HG02759 (cell line): ENCODE data around the gene NIM1K.
"Not testable (repeated sequence)": the region's sequence is repeated elsewhere in the genome, so short reads cannot be mapped to it uniquely, and the experiment has no call there.

Experiments used
- ATAC-seq: cut with Tn5 transposase; IDR thresholded peaks from one replicate; pipeline ENCODE4 v1.9.1; 2021; ENCODE audit warnings: mild to moderate bottlenecking, moderate library complexity; ENCODE audit not compliant: unreplicated experiment

NIM1K gene

GRCh38 chr5:43312699-43313034, 120.6 kb downstream of the NIM1K start:
- ATAC-seq, result peak; percentile 1

DNA sequence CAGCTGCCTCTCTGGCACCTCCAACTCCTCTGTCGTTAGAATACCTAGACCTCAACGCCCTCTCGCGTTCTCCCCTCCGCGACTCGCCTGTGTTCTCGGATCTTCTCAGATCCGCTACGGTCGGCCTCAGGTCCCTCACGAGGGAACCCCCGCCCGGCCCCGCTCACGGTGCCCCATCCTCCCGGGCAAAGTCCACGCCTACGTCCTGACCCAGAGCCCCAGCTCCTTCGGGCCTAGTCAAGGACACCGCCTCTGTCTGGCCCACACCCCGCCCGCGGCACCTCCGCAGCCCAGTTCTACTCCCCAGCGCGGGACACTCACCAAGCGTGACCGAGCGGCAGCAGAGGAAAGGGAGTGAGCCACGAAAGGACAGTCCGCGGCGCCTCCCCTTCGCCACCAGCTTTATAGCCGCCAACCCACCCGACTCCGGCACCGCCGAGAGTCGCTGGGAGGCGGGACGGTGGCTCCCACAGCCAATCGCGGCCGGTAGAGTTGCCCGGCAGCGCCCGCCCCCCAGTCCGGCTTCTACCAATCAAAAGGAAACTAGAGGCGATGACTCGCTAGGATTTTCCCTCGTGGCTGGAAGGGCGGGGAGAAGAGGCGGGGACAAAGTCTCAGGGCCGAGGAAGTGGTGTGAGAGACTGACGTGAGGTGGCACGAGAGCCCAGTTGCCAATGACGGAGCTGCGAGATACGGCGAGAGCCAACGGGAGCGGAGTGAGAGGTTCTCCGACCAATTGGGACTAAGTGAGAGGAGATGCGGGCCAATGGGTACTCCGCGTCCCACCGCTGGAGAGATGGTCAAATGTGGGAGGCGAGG, 121.2 kb downstream of the NIM1K start, which contains the start of gene HMGCS1:
Gene HMGCS1, minus strand, starts transcription at position 378 of the 819 bp plus-strand sequence. CDS start 14,447 bp downstream, outside the sequence.
- ATAC-seq, result peak; percentile 91

GRCh38 chr5:43313854-43314457, 121.9 kb downstream of the NIM1K start:
- no peak for ATAC-seq

- ATAC-seq, result no peak
Observed at GRCh38 chr5:43314724-43315123, 122.7 kb downstream of the NIM1K start.

- ATAC-seq, result no peak
Observed at GRCh38 chr5:43315263-43315662, 123.2 kb downstream of the NIM1K start.

GRCh38 chr5:43315682-43316081, 123.7 kb downstream of the NIM1K start:
- ATAC-seq, result no peak

DNA sequence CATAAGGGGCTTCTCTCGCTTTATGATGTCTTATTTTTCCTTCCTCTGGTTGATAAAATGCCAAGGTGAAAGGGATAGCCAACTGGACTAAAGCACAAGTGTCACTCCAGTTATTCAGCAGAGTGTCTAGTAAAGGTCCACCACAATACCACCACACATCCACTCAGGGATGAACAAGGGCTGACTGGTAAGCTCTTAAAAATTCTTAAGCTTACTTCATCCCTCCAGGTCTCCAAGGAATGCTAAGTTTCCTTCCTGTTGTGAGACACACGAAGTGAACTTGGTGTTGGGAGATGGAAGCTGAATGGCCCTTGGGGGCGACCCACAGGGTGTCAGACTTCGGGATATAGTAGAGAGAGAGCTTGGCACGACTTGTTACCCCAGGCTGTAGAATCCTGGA, 124.4 kb downstream of the NIM1K start:
- no peak for ATAC-seq

DNA sequence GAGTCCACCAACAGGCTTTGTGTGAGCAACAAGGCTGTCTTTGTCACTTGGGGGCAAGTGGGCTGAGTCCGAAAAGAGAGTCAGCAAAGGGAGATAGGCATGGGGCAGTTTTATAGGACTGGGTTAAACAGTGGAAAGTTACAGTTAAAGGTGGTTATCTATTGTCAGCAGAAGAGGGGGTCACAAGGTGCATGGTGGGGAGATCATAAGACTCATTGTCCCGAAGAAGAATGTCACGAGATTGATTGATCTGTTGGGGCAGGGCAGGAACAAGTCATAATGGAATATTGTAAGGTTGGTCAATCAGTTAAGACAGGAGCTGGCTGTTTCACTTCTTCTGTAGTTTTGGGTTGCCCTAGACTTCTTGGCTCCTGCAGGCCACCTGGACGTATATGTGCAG, 128.8 kb downstream of the NIM1K start:
- no peak for ATAC-seq

GRCh38 chr5:43323488-43323887, 131.5 kb downstream of the NIM1K start:
- not testable (repeated sequence) for ATAC-seq

GRCh38 chr5:43325624-43326023, 133.6 kb downstream of the NIM1K start:
- ATAC-seq, result not testable (repeated sequence)
